Measurements from ENCODE around the gene CYP2E1. TPM values are rescaled to one million over a fixed set of nuclear protein-coding genes. Genes with fewer than 3 reads are reported as not detected.
"Not testable (repeated sequence)": the region's sequence is repeated elsewhere in the genome, so short reads cannot be mapped to it uniquely, and the experiment has no call there.

CYP2E1 gene
- total RNA-seq, result 10.6 TPM

- ATAC-seq, result peak; percentile 36
Observed at GRCh38 chr10:133526957-133527588, at the start of gene CYP2E1. CYP2E1 (plus strand) TSS chr10:133527363; CDS start chr10:133527396, 33 bp downstream.

GRCh38 chr10:133481086-133481643 is 46.0 kb upstream of the CYP2E1 start:
- ATAC-seq, result peak; percentile 17

GRCh38 chr10:133481657-133482056 is 45.5 kb upstream of the CYP2E1 start:
- no peak for ATAC-seq

GRCh38 chr10:133484818-133485217 is 42.3 kb upstream of the CYP2E1 start:
- no peak for ATAC-seq

GRCh38 chr10:133487085-133487484 is 40.1 kb upstream of the CYP2E1 start:
- ATAC-seq, result no peak

GRCh38 chr10:133488354-133488753 is 38.8 kb upstream of the CYP2E1 start:
- peak; percentile 25 for ATAC-seq

- ATAC-seq, result no peak
Observed at GRCh38 chr10:133489816-133490588, 37.2 kb upstream of the CYP2E1 start.

GRCh38 chr10:133493562-133493961 is 33.6 kb upstream of the CYP2E1 start:
- ATAC-seq, result not testable (repeated sequence)

- not testable (repeated sequence) for ATAC-seq
Observed at GRCh38 chr10:133497363-133497762, 29.8 kb upstream of the CYP2E1 start.

GRCh38 chr10:133499176-133499575 is 28.0 kb upstream of the CYP2E1 start:
- ATAC-seq, result not testable (repeated sequence)

GRCh38 chr10:133500897-133501296 is 26.3 kb upstream of the CYP2E1 start:
- not testable (repeated sequence) for ATAC-seq

- no peak for ATAC-seq
Observed at GRCh38 chr10:133509700-133510099, 17.5 kb upstream of the CYP2E1 start.

- no peak for ATAC-seq
Observed at GRCh38 chr10:133511408-133511807, 15.8 kb upstream of the CYP2E1 start.

- ATAC-seq, result no peak
Observed at GRCh38 chr10:133511907-133512528, 15.1 kb upstream of the CYP2E1 start.

- ATAC-seq, result no peak
Observed at GRCh38 chr10:133515471-133515870, 11.7 kb upstream of the CYP2E1 start.

- no peak for ATAC-seq
Observed at GRCh38 chr10:133516057-133516456, 11.1 kb upstream of the CYP2E1 start.

- ATAC-seq, result not testable (repeated sequence)
Observed at GRCh38 chr10:133518517-133518916, 8.6 kb upstream of the CYP2E1 start.

GRCh38 chr10:133520193-133520738 is 6.9 kb upstream of the CYP2E1 start:
- ATAC-seq, result peak; percentile 84

- ATAC-seq, result peak; percentile 85
Observed at GRCh38 chr10:133523631-133524203, 3.4 kb upstream of the CYP2E1 start.

- no peak for ATAC-seq
Observed at GRCh38 chr10:133525444-133525843, 1.7 kb upstream of the CYP2E1 start.

GRCh38 chr10:133527771-133528271 is 658 bp downstream of the CYP2E1 start:
- peak; percentile 23 for ATAC-seq

GRCh38 chr10:133528296-133528844 is 1.2 kb downstream of the CYP2E1 start:
- ATAC-seq, result peak; percentile 17
